GM13976 (cell line): ENCODE data around the gene SLC25A21.
A peak's percentile ranks its signal among the peaks of the same experiment; 100 is the strongest.

ENCODE experiments used
- DNase-seq: peaks from one replicate; pipeline ENCODE4 v3.0.0; 2012; ENCODE audit warnings: low spot score
- CTCF ChIP-seq: IDR thresholded peaks from 2 replicates; pipeline ENCODE4 v1.5.1; 2012; ENCODE audit warnings: borderline replicate concordance, mild to moderate bottlenecking; ENCODE audit not compliant: insufficient read depth; ENCODE audit errors: extremely low read depth, missing control alignments, control extremely low read depth
- in situ Hi-C: fragments of 300-500 bp; cut with MboI; formaldehyde crosslinking; loops from one replicate; pipeline ENCODE4 v1.12.0; 2022; ENCODE audit warnings: low sequenced_read_pairs, mixed read lengths, inconsistent platforms; ENCODE audit not compliant: unreplicated experiment

Gene SLC25A21

GRCh38 chr14:36672095-36672494 is 500.3 kb downstream of the SLC25A21 start:
- no peak for DNase-seq
- in situ Hi-C loops, result no loop called here
- TF ChIP-seq CTCF, result no peak

DNA sequence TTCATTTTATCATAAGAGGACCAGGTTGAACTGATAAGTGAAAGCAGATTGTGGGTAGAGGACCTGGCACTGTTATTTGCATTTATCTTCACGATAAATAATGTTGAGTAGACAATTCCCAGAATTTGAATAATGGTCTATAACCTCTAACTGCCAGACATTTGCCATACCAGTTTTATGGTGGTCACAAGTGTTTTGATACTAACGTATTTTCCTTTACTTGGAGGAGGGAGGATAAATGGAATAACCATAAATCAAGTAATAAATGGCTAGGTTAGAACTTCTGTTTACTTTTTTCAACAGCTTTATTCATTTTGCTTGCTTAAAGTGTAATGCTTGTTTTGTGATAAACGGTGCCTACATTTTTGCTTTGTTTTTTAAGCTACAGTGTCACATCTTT is 501.3 kb downstream of the SLC25A21 start:
- in situ Hi-C loops, result no loop called here
- no peak for DNase-seq
- no peak for TF ChIP-seq CTCF

DNA sequence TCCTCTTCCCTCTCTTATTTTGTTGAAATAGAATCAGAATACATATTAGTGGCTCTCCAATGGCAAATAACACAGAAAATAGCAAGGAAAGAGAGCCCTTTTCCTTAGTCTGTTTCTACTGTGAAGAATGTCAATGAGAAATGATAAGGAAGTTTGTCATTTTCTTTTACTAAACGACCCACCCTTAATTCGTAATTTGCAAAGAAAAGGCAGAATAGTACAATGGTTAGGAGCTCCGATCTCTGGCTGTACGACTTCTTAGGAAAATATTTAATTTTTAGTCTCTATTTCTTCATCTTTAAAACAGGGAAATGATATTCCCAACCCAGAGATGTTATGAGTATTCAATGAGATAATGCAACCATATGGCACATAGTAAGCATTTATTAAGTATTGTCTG is 504.7 kb downstream of the SLC25A21 start:
- in situ Hi-C loops, result no loop called here
- TF ChIP-seq CTCF, result no peak
- no peak for DNase-seq

DNA sequence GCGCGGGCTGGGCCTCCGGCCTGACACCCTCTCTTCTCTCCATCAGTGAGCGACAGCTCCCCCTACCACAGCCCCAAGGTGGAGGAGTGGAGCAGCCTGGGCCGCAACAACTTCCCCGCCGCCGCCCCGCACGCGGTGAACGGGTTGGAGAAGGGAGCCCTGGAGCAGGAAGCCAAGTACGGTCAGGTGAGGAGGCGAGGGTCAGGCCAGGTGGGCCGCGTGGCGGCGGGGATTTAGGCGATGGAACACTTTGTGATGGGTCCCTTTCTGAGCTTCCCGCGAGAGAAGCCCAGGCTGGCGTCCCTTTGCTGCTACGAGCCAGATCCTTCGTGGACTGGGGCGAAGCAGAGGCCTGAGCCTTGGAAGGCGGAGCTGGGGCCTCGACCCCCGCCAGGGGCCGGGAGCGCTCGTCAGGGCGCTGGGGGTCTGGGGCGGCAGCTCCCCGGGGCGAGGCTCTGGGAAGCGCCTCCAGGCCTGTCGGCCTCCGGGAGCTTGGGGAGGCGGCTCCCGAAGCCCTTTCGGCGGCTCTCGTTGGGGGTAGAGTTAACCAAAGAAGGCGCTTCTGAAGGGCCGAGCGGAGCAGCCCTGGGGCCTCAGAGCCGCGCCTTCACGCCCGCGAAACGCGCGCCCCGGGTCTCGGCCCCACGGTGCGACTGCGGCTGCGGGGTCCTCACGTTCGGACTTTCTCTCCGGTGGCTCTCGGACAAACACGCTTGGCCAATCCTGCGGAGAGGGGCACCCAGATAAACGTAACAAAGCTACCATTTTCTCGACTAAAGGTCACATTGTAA is 505.8 kb downstream of the SLC25A21 start:
- in situ Hi-C loops, result no loop called here

GRCh38 chr14:36665887-36666415 is 506.5 kb downstream of the SLC25A21 start:
- in situ Hi-C loops, result no loop called here
- DNase-seq, result no peak
- TF ChIP-seq CTCF, result no peak

More for the DNA sequence above, 505.8 kb downstream of the SLC25A21 start:
- peak; percentile 17 for DNase-seq
- no peak for TF ChIP-seq CTCF

GRCh38 chr14:36664322-36665193 is 507.8 kb downstream of the SLC25A21 start:
- in situ Hi-C loops, result no loop called here
- DNase-seq, result no peak
- no peak for TF ChIP-seq CTCF
